ENCODE data around the gene CCDC24.

The CCDC24 gene

DNA sequence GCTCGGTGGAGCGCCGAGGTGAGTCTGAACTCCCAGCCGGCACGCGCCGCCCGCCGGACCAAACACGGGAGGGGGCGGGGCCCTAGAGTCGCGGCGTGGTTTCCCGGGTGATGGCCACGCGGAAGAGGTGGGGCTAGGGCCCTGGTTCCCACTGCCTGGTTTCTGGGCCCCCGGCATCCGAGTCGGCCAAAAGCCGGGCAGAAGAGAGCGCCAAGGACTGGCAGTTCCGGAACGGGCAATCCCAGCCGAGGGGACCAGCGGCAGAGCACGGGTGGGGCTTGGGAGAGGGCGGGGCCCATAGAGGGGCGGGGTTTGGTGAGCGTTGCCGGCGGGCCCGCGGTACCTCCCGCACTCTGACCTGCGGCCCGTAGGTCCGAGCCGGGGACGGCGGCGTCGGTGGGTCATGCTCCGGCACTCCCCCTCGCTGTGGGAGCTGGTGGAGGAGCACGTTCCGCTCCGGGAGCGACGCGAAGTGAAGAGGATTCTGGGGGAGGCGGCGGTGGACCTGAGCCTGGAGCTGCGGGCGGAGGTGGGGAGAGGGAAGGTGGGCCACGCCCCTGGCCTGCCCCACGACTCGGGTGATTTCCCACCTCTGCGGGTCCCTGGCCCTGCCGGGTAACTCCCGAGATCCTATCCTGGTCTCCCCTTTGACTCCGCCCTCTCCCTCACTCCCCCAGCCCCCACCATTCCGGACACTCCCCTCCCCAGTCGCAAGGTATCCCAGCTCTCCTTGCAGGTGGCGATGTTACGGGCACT is at the start of gene CCDC24:
TSS of gene CCDC24 (plus strand) at position 124 of the 756 bp plus-strand sequence. CDS start at position 404, 280 bp downstream.
- H3K9me3 ChIP-seq (replicated peaks in 1 of 11): no peaks in the 10 kb centered on the region
- H3K4me1 ChIP-seq: peaks cover 39 to 61% (median 57%) of the 10 kb centered on the region in 10 experiments
- TF ChIP-seq Cebpa-rat (IDR thresholded peaks at IDR 0.05): no peak
- H3K36me3 ChIP-seq: peaks cover 0 to 14% (median 10%) of the 10 kb centered on the region in 11 experiments; a peak in 16 of 22 replicates
- peak within 1 kb of the TSS; percentile 70 to 82 (median 73) for H3K4me3 ChIP-seq
- H3K27me3 ChIP-seq: no peaks in the 10 kb centered on the region
- H3K9ac ChIP-seq: peak within 1 kb of the TSS; percentile 63 to 82 (median 77)
- peak within 1 kb of the TSS; percentile 77 to 99 (median 96) for H3K4me2 ChIP-seq
- peaks cover 0 to 14% (median 0%) of the 10 kb centered on the region in 11 experiments; a peak in 4 of 22 replicates for H4K20me1 ChIP-seq
- H3K27ac ChIP-seq: peak within 1 kb of the TSS; percentile 43 to 78 (median 59); a peak in 21 of 22 replicates

DNA sequence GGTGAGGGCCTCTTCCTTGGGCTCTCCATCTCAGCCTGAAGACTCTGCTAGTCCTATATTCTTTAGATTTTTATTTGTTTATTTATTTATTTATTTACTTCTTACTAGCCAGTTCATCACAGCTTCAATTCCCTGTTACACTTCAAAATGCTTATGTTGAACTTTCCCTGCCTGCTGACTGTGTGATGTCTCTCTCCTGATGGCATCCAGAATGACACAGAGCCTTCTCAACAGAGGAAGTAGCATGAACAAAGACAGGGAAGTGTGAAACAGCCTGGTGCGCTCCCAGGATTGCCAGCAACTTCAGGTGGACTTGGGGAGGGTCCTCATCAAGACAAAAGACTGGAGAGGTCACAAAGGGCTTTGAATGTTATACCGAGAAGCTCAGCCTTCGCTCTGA is 49.0 kb upstream of the CCDC24 start:
- Histone ChIP-seq H3K27ac (no peak overlapping the region), H3K4me2 (peak overlapping the region in 3 of 11 experiments; percentile 18 to 45 (median 33); a peak in 5 of 22 replicates), H3K27me3 (peaks cover 1 to 14% (median 7%) of the 10 kb centered on the region in 11 experiments; a peak in 21 of 22 replicates), H3K4me1 (peaks cover 19 to 42% (median 32%) of the 10 kb centered on the region in 10 experiments), H3K36me3 (peaks cover 0 to 28% (median 7%) of the 10 kb centered on the region in 11 experiments; a peak in 10 of 22 replicates), H3K4me3 (no peak overlapping the region), H3K9ac (peak overlapping the region in 1 of 11 experiments; percentile 18; a peak in 1 of 22 replicates), H4K20me1 (peaks cover 0 to 44% (median 15%) of the 10 kb centered on the region in 11 experiments; a peak in 17 of 22 replicates), H3K9me3 (replicated peaks in 1 of 11) (no peaks in the 10 kb centered on the region)
- TF ChIP-seq Cebpa-rat (IDR thresholded peaks at IDR 0.05): no peak

DNA sequence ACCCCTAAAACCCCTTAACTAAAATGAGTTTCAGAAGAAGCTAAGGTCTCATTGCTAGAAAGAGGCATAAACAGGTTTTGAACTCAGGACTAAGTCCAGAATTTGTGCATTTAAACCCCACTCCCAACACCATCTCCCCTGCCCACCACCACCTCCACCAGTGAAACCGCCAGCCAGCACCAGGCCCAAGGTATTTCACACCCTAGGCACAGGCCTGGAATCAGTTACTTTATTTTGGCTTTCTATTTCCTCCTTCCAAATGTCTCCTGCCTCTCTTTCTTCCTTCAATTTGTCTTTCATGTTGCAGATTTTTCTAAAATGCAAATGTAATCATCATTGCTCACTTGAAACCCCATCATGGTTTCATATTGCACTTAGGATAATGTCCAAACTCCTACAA is 46.5 kb upstream of the CCDC24 start:
- H4K20me1 ChIP-seq: peaks cover 0 to 48% (median 19%) of the 10 kb centered on the region in 11 experiments; a peak in 12 of 22 replicates
- H3K4me1 ChIP-seq: peaks cover 34 to 57% (median 47%) of the 10 kb centered on the region in 10 experiments
- no peak for TF ChIP-seq Cebpa-rat (IDR thresholded peaks at IDR 0.05)
- peak overlapping the region; percentile 69 to 100 (median 99) for H3K4me2 ChIP-seq
- H3K27ac ChIP-seq: no peak overlapping the region
- H3K27me3 ChIP-seq: no peaks in the 10 kb centered on the region
- peak overlapping the region in 3 of 11 experiments; percentile 10 to 25 (median 17); a peak in 4 of 22 replicates for H3K9ac ChIP-seq
- peak overlapping the region in 4 of 10 experiments; percentile 21 to 77 (median 76); a peak in 4 of 20 replicates for H3K4me3 ChIP-seq
- H3K36me3 ChIP-seq: peaks cover 5 to 27% (median 14%) of the 10 kb centered on the region in 11 experiments; a peak in 21 of 22 replicates
- H3K9me3 ChIP-seq (replicated peaks in 1 of 11): no peaks in the 10 kb centered on the region

DNA sequence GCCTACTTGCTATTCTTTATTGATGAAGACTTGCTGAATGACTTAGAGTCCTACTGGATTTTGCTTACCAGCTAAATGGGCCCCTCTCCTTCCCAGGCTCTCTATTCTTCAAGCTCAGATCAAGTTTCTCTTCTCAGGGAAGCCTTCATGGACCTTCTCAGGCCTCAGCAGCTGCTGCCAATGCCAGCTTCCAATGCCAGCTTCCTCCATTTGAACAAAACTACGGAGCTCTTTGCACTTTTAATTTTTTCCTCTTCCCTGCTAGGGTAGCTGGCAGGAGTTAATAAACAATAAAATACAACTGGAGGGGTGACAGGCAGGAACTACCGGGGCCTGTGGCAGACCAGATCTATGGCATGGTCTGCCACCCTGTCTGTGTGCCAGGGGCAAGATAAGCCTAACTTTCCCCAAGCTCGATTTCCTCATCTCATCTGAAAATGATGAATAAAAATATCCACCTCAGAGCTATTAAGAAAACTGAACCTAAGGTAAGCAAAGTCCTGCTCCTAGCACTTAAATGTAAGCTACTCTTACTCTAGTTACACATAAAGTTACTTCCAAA is 45.6 kb upstream of the CCDC24 start:
- Histone ChIP-seq H3K27ac (peak overlapping the region; percentile 91 to 100 (median 98); a peak in 21 of 22 replicates), H3K9me3 (replicated peaks in 1 of 11) (no peaks in the 10 kb centered on the region), H3K4me2 (peak overlapping the region; percentile 78 to 100 (median 99)), H3K27me3 (no peaks in the 10 kb centered on the region), H3K36me3 (peaks cover 13 to 36% (median 20%) of the 10 kb centered on the region in 11 experiments; a peak in 21 of 22 replicates), H3K9ac (peak overlapping the region; percentile 88 to 100 (median 98)), H3K4me3 (peak overlapping the region; percentile 74 to 92 (median 78)), H3K4me1 (peaks cover 34 to 58% (median 47%) of the 10 kb centered on the region in 10 experiments), H4K20me1 (peaks cover 0 to 55% (median 19%) of the 10 kb centered on the region in 11 experiments; a peak in 11 of 22 replicates)
- TF ChIP-seq Cebpa-rat (IDR thresholded peaks at IDR 0.05): no peak

DNA sequence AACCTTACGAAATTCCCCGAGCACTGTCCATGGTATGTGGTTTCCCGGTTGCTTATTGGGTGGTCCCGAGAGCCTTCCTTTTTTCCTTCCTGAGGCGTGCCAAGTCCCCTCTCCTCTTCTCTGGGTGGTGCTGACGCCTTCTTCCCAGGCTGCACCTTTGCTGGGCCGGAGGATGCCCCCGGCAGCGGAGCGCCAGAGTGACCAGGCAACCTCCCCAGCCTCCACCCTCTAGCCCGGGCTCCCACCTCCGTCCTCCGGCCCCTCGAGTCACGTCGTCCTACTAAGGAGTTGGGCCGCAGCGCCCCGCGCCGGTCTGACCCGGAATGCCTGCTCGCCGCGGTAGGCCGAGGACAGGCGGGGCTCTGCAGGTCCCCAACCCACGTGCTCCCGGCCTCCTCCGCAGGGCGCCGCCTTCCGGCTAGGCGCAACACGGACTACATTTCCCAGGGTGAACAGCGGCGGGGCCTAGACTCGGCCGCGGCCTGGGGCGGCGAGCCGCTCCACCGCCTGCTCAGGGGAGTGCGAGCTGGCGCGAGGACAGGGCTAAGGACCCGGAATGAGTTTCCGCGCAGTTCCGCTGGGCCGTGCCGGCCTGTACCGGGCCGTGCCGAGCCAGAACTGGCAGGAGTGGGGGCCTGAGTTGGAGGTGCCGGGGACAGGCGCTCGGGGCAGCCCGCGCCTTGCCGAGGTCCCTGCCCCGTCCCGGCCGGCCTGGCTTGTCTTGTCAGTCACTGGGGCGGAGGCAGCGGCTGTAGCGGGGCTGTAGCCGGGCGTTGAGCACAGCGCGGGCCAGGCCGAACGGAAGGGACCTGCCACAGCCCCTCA is 45.0 kb upstream of the CCDC24 start, which contains the start of gene IPO13:
TSS of gene IPO13 (plus strand) at position 715 of the 825 bp plus-strand sequence. CDS start 651 bp downstream, outside the sequence.
- H3K4me2 ChIP-seq: peak within 1 kb of the TSS; percentile 78 to 100 (median 99)
- peak within 1 kb of the TSS; percentile 74 to 92 (median 78) for H3K4me3 ChIP-seq
- peaks cover 13 to 43% (median 22%) of the 10 kb centered on the region in 11 experiments; a peak in 21 of 22 replicates for H3K36me3 ChIP-seq
- no peaks in the 10 kb centered on the region for H3K9me3 ChIP-seq (replicated peaks in 1 of 11)
- TF ChIP-seq Cebpa-rat (IDR thresholded peaks at IDR 0.05): no peak
- H3K4me1 ChIP-seq: peaks cover 34 to 65% (median 48%) of the 10 kb centered on the region in 10 experiments
- H3K9ac ChIP-seq: peak within 1 kb of the TSS; percentile 88 to 100 (median 98)
- peak within 1 kb of the TSS; percentile 91 to 100 (median 98) for H3K27ac ChIP-seq
- H3K27me3 ChIP-seq: no peaks in the 10 kb centered on the region
- H4K20me1 ChIP-seq: peaks cover 0 to 62% (median 19%) of the 10 kb centered on the region in 11 experiments; a peak in 12 of 22 replicates

DNA sequence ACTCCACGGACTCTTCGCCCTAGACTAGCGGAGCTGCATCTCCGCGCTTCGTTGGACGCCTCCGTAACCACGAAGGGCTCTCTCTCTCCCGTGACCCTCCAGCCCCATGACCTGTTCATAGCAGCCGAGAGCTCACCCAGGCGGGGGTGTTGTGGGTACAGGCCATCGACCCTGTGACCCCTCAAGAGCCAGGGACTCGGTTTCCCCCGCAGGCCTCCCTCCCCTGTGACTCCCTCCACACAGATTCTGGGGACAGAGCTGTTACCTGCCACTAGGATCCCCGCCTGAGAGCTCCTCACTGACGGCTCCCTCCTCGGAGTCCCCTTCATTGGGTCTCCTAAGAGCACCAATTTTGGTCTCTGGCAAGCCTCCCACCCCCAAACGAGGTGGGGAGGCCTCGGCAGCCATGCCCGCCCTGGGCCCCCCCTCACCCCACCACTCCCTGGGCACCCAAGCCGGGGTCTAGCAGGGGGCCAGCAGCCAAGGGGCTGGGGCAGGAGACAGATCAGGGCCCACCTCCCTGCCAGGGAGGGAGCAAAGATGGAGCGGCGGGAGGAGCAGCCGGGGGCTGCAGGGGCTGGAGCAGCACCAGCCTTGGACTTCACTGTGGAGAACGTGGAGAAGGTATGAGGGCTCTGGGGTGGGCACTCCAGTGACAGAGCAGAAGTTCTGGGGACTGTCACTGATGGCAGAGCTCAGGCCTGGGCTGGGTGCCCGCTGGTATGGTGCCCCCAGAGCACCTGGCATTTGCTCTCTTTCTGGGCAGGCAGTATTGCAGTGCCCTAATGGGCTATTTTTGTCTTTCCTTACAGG is 44.1 kb upstream of the CCDC24 start:
- Histone ChIP-seq H3K4me1 (peaks cover 34 to 60% (median 50%) of the 10 kb centered on the region in 10 experiments), H3K9me3 (replicated peaks in 1 of 11) (no peaks in the 10 kb centered on the region), H4K20me1 (peaks cover 0 to 70% (median 21%) of the 10 kb centered on the region in 11 experiments; a peak in 12 of 22 replicates), H3K27me3 (no peaks in the 10 kb centered on the region), H3K36me3 (peaks cover 13 to 47% (median 22%) of the 10 kb centered on the region in 11 experiments; a peak in 21 of 22 replicates), H3K27ac (peak overlapping the region; percentile 91 to 100 (median 98)), H3K4me2 (peak overlapping the region; percentile 78 to 100 (median 99)), H3K4me3 (peak overlapping the region; percentile 74 to 92 (median 78)), H3K9ac (peak overlapping the region; percentile 88 to 100 (median 98))
- TF ChIP-seq Cebpa-rat (IDR thresholded peaks at IDR 0.05): no peak

DNA sequence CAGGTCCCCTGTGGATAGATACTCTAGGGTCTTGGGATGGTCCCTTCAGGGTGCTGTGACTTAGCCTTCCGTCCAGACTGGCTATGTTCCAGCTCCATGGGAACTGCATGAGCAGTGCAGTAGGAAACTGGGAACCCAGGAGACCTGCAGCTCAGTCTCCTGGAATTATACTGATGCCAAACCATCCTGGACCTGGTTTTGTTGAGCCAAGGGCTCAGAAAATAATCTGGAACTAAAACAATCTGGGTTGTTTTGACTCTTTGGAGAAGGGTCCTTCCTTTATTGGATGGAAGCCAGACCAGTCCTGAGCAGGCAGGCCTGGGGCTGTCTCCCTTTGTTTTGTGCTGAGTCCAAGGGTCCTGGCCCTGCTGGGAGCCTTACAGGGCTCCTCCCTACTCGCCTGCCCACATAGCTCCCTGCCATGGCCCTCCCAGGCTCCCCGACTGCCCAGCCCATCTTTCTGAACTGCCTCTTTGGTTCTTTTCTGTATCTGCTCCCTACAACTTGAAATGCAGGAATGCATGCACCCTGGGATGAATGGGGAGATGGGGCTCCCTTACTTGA is 43.4 kb upstream of the CCDC24 start:
- peak overlapping the region; percentile 88 to 100 (median 98) for H3K9ac ChIP-seq

More for the DNA sequence above, 43.4 kb upstream of the CCDC24 start:
- peak overlapping the region; percentile 74 to 92 (median 78) for H3K4me3 ChIP-seq
- no peaks in the 10 kb centered on the region for H3K27me3 ChIP-seq
- H3K9me3 ChIP-seq (replicated peaks in 1 of 11): no peaks in the 10 kb centered on the region
- peaks cover 0 to 70% (median 26%) of the 10 kb centered on the region in 11 experiments; a peak in 15 of 22 replicates for H4K20me1 ChIP-seq
- H3K36me3 ChIP-seq: peaks cover 13 to 45% (median 22%) of the 10 kb centered on the region in 11 experiments; a peak in 21 of 22 replicates
- H3K27ac ChIP-seq: peak overlapping the region in 9 of 11 experiments; percentile 96 to 100 (median 99); a peak in 15 of 22 replicates
- peak overlapping the region; percentile 78 to 100 (median 99) for H3K4me2 ChIP-seq
- peaks cover 39 to 58% (median 51%) of the 10 kb centered on the region in 10 experiments for H3K4me1 ChIP-seq
- TF ChIP-seq Cebpa-rat (IDR thresholded peaks at IDR 0.05): no peak

All from BLaER1 treated with 17β-estradiol and CSF1 and Interleukin-3, amounts not matched to agents 10 nM and 100 nM (cell line).